Stimulated activated CD4-positive, alpha-beta T cell treated with anti-CD3 and anti-CD28 coated beads, Interleukin-2, amount 100 ng/mL, for 48 hours (primary cell): ENCODE results near the gene SEL1L2.

Source experiments
- DNase-seq, 2 donors: peaks; one replicate each; pipeline ENCODE4 v3.0.0-alpha.2; 2020

SEL1L2 gene

GRCh38 chr20:13809373-13809772 is 181.0 kb downstream of the SEL1L2 start:
- DNase-seq, result no peak

DNA sequence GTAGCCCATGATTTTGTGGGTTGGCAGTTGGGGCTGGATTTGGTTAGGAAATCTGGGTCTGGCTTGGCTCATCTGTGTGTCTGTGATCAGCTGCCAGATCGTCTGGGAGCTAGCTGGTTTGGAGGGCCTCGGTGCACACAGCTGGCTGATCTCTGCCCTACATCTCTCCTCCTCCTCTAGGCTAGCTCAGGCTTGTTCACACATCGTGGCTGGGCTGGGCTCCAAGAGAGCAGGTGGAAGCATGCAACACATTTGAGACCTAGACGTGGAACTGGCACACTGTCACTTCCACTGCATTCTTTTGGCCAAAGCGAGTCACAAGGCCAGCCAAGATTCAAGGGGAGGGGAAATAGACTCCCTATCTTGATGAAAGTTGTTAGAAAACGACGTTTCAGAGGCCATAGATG is 189.7 kb downstream of the SEL1L2 start:
- DNase-seq, result no peak

GRCh38 chr20:13799974-13800373 is 190.4 kb downstream of the SEL1L2 start:
- DNase-seq, result no peak
